Esophagus mucosa (tissue), 1 donor: ENCODE data around the gene SYTL1. TPM values are rescaled to one million over a fixed set of nuclear protein-coding genes. Genes with fewer than 3 reads are reported as not detected.

Source experiments
- ATAC-seq: fragments of 200-7000 bp; cut with Tn5 transposase; one replicate; pipeline ENCODE4 v1.9.1; 2020
- total RNA-seq: library from RNA; stranded (reverse); gene quantifications from one replicate; pipeline ENCODE4 v1.2.4, GENCODE V29; 2023
- donor health status: DM: yes; HTN: yes; CAD: no.

The SYTL1 gene
- total RNA-seq, 1 donor from 2014 or later: 113 TPM

DNA sequence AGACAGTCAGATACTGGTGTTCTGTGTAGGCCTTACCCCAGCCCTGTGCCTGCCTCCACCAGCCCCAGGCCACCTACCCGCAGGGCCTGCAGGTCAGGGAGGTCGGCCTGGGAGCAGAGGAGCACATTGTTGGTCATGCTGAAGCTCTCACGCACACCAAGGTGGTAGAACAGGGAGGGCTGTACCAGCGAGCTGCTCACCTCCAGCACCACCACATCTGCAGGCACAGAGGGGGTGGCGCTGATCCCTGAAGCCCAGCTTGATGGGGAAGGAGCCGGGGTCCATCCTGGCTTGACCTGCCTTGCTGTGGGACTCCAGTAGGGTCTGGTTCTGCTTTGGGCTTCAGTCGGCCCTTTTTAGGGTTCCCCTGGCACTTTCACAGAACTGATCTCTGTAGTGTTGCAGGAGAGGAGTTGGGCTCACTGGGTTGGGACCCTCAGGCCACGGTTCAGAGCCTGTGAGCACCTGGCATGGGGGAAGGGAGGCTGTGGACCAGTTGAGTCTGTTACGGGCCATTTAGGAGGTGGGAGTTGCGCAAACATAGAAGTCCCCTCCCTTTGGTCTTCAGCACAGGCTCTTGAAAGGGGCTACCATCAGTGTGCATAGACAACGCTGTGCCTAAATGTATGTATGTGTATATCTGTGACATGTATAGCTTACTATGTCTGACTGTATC lies 23.0 kb downstream of the SYTL1 start:
- peak; percentile 16 for ATAC-seq

DNA sequence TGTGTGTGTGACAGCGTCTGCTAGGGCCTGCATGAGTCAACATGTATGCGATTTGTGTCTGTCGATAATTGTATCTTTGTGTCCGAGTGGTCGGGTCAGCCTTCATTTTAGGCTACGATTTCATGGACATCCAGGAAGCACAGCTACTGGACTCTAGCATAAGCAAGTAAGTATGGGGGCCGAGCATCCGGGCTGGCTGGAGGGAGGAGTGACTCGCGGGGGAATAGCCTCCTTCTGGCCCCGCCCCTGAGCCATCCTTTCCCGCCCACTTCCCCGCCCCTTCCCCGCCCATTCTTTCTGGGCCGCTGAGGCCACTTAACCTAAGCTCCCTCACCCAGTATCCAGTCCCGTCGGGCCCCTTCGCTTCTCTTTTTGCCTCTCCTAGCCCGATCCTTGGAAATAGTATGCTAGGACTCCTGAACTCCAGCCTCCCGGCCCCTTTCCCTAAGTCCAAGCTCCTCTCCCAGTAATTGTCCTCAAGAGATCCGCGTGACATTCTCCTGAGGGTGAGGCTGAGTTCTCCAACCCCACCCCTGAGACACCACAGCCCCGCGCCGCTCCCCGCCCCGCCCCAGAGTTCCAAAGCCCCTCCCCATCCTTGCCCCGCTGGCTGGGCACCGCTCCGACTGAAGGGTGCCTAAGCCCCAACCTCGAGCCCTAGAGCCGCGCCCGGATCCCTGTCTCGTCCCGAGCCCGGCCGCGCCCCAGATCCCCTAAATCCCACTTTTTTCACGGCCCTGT lies 23.7 kb downstream of the SYTL1 start:
- peak; percentile 77 for ATAC-seq

DNA sequence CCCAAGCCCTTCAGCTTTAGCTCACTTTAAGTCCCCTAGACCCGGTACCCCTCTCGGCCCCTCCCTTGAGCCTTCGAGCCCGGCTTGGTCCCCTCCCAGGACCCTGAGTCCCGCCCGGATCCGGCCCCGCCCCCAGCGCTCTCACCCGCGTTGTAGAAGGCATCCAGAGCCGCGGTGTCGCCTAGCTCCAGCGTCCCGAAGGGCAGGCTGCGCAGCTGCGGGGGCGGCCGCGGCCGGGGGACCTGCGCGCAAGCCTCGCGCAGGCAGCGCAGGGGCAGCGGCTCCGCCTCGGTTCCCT lies 24.2 kb downstream of the SYTL1 start:
- peak; percentile 59 for ATAC-seq

DNA sequence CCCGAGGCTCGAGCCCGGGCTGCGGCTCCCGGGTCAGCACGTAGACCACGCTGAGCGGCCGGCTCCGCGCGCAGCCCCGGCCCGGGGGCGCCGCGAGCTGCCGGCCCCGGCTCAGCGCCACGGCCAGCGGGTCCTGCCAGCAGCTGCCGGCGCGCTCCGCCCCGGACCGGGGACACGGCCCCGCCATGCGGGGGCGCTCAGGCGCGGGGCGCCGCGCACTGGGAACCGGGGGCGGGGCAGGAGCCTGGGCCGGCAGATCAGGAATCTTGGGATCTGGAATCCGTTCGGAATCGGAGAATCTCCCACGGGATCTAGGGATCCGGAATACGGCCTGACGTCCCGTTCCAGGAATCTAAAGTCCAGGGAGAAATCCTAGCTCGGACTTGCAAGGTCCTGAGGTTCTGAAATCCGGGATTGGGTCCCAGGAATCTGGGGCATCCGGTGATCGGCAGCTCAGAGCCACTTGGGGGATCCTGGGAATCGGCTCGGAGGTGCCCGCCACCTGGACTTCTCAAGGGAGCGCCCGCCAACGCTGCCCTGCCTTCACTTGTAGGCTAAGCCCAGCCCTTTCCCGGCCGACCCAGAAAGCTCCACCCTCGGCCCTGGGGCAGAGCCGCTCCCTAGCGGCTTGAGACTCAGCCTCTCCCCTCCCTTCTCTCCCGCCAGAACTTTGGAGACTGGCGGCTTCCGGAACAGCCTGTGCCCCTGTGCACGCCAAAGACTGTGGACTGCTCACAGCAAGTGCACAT lies 24.8 kb downstream of the SYTL1 start, which contains the start of gene MAP3K6:
MAP3K6 (minus strand) TSS at position 551 of the 749 bp plus-strand sequence; CDS start at position 187, 364 bp downstream.
- ATAC-seq: peak; percentile 74

DNA sequence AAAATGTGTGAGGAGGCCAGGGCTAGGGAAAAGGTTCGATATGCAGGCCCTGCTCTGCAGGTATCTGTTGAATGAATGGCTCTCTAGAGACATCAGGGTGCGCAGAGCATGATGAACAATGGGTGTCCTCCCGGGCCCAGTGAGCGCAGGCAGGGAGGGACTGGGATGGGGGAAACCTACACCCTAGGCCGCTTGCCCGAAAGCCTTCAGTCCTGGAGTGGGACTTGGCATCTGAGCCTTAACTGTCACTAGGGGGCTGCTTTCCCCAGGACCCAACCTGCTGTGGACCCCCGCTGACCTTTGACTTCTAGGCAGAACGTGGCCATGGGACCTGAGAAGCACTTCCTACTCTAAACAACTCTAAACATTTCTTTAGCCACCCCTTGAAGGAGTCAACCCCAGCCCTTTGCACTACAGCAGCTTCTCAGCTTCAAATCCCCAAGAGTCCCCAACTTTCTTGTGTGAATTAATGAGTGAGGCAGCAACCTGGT lies 25.4 kb downstream of the SYTL1 start:
- ATAC-seq: peak; percentile 0

DNA sequence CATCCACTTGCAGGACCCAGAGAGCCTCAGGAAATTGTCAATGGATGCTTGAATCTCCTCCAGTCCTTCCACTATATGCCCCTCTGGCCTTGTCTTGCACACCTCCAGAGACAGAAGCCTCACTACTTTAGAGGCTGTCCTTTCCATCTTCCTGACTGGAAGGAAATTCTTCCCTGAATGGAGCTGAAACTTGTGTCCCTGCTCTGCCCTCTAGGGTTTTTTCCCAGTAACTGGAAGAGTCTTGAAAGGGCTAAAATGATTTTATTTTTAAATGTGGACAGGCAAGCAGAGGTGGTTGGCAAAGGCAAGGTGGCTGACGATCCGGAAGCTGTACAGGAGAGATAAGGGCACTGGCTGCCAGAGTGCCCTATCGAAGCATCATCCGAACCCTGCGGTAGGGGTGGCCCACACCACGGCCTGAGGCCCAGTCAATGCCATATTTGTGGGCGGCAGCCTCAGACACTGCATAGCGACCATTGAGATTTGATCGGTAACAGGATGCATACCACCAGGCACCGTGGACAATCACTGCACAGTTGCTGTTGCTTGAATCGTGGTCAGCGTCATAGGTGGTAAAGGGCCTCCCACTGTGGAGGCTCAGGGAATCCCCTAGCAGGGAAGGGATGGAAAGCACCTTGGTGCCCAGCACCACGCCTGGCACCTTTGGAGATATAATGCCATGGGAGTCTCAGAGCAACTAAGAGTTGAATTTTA lies 27.2 kb downstream of the SYTL1 start:
- no peak for ATAC-seq

DNA sequence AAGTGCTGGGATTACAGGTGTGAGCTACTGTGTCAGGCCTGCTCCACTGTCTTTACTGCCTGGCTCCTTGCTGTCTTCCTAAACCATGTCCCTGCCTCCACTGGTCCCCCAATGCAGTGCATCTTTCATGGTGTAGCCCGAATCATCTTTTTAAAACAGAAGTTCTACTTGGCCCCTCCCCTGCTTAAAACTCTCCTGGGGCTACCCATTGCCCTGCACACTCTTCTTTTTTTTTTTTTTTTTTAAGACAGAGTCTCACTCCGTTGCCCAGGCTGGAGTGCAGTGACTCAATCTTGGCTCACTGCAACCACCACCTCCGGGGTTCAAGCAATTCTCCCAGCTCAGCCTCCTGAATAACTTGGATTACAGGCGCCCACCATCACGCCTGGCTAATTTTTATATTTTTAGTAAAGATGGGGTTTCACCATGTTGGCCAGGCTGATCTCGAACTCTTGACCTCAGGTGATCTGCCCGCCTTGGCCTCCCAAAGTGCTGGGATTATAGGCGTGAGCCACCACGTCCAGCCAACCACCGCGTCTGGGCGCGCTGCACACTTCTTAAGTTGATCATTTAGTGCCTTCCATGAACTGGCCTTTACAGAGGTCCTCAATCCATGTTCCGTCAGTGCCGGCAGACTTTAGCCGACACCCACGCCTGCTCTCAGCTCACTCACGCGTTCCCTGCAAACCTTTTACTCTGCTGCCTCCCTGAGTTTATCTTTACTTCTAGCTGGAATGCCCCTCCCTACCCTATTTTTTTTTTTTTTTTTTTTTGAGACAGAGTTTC lies 30.4 kb downstream of the SYTL1 start:
- ATAC-seq: no peak

DNA sequence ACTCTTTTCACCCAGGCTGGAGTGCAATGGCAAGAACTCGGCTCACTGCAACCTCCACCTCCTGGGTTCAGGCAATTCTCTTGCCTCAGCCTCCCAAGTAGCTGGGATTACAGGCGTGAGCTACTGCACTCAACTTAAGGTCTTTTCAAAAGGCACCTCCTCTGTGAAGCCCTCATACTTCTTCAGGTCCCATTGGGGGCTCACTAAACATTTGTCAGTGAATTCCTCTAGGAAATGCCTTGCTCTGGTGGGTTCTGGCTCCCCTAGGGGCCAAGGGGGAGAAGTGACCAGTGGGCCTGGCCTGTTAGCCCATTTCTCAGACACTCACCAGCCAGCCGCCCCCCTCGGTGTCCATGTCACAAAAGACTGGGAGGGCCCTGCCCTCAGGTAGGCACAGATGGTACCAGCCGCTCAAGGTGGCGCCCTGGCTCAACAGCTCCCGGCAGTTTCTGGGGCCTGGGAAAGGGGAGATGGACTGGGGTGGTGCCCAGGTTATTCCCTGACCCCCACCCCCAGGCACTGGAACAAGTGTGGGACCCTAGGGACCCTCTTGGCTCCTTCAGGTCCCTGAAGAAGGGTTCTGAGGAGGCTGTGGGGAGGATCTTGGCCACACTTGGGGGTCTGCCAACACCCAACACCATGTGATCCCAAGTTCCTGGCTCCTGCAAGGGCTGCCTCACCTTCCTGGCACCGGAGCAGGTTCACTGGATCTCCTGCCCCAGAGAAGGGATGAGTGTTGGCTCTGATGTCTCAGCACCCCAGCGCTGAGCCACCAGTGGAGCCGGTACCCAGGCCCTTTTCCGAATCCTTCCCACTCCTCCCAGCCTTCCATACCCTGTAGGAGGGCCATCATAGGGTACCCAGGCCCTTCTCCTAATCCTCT lies 31.2 kb downstream of the SYTL1 start:
- ATAC-seq: peak; percentile 30

DNA sequence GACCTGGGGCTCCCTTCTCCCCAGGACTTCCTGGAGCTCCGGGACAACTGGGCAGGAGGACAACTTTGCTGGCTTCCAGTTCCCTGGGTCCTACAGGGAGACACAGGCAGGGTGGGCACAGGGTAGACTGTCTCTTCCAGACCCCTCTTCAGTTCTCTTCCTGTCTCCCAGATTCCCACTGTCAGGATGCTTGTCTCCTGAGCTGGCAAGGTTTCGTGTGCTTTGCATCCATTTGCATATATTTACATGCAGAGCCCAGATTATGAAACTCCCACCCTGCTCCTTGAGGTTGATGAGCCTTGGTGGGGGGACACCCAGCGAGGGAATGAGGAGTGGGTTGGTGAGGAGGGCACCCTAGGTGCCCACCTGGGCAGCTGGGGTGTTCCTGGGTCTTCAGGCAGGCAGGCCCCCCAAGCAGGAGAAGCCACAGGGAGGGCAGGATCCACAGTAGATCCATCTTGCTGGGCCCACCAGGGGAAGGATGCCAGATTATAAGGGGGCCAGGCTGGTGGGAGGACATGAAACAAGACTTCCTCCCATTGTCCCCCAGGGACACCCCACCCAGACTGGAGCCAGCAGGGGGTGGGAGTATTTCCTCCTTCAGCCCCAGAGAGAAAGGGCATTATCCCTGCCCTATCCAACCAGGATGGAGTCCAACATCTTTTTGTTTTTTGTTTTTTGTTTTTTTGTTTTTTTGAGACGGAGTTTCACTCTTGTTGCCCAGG lies 32.7 kb downstream of the SYTL1 start, which contains the start of gene FCN3:
FCN3 (minus strand) TSS at position 463 of the 725 bp plus-strand sequence; CDS start at position 457, 6 bp downstream.
- no peak for ATAC-seq

DNA sequence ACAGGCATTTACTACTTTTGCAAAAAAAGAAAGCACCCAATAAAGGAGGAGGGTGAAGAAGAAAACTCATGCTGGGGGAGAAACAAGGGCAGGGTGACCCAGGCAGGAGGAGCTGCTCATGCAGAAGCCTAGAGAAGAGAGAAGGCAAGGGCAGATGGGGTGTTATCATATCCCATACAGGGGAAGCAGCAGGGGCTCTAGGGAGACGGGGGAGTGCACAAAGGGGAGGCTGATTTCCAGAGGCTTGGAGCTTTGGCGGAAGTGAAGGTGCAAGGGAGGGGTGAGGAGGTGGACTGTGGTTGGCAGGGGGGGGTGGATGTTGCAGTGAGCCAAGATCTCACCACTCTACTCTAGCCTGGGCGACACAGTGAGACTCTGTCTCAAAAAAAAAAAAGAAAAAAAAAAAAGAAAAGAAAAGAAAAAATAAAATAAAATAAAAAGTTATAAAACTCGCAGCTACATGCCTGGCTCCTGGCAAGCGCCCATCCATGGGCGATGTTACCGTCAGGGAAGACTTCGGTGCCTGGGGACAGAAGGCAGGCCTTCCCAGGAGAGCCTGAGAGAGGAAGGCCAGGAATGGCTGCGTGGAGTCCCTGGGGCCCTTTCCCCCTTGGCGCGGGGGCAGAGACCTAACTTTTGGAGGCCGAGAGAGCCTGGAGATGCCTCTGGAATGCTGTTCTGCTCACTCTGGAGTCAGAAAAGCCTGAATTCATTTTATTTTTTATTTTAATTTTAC lies 36.1 kb downstream of the SYTL1 start:
- no peak for ATAC-seq

DNA sequence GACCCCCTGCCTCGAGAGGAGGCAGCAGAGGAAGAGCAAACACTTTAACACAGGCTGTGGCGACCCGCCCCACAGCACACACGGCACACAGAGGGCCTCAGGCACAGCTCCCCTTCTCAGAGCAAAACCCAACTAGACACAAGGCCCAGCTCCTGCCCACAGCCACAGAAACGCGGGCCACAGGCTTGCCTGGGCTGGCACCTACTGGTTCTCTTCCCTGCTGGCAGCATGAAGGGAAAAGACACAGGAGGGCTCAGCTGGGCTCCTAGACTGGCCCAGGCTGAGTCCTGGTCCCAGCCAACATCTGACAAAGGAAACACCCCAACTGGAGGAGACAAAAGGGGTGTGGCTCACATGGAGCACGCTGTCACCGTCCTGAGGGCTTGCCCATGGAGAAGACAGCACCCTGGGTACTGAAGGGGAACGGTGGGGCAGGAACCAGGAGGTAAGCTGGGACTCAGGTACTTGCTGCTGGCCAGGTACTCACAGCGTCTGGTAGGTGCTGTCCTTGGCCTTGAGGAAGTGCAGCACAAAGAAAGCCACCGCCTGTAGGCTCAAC lies 37.8 kb downstream of the SYTL1 start:
- ATAC-seq: peak; percentile 59

DNA sequence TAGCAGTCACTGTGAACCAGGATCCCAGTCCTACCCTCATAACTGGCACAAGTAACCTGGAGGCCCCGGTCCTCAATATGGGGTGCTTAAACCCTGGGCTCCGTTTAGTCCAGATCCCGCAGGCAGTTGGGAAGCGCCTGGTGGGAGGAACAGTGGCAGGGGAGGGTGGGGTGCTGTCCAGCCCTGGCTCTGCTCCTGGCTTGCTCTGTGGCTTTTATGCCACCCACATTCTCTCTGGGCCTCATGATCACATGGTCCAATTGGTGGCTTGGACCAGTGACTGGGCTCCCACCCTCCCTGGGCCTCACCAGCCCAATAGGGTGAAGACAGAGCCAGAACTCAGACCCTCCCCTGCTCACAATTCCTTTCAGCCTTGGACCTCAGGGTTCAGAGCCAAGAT lies 38.4 kb downstream of the SYTL1 start:
- ATAC-seq: peak; percentile 1

DNA sequence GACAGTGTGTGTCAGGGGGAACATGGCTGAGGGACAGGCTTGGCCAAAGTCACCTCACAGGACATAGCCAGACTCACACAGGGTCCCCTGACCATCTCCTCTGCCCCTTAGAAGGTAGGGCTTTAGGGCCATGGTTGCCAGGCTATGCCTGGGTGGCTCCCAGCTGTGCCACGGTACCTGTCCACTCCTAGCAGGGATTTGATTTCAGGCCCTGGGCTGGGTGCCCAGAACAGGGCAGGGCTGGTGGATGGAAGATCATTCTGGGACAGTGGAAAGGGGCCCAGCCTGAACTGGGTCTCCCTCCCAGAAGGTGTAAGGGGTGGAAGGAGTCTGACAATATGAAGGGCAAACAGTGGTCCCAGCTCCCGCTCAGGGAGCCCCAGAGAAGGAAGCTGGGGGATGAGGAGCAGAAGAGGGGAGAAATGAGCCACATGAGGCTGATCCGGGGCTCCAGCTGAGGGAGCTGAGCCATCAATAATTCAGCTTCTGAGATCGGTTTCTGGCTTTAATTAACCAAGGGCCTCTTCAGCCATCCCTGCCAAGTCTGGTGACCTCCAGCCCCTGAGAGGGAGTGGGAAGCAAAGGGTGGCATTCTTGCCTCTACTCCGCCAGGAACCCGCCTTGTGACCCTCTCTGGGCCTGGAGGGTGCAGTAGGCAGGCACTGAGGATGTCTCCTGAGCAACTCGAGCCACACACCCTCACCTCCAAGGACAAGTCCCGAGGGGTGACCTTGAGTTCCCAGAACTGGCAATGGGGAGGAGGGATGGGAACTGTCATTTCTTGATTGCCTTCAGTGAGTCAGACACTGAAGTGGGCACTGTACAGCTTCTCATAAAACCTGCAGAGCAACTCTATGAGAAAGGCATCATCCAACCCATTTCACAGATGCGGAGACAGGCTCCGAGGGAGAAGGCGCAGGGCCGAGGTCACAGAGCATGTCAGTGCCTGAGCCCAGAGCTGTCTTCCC lies 39.2 kb downstream of the SYTL1 start:
- peak; percentile 70 for ATAC-seq

DNA sequence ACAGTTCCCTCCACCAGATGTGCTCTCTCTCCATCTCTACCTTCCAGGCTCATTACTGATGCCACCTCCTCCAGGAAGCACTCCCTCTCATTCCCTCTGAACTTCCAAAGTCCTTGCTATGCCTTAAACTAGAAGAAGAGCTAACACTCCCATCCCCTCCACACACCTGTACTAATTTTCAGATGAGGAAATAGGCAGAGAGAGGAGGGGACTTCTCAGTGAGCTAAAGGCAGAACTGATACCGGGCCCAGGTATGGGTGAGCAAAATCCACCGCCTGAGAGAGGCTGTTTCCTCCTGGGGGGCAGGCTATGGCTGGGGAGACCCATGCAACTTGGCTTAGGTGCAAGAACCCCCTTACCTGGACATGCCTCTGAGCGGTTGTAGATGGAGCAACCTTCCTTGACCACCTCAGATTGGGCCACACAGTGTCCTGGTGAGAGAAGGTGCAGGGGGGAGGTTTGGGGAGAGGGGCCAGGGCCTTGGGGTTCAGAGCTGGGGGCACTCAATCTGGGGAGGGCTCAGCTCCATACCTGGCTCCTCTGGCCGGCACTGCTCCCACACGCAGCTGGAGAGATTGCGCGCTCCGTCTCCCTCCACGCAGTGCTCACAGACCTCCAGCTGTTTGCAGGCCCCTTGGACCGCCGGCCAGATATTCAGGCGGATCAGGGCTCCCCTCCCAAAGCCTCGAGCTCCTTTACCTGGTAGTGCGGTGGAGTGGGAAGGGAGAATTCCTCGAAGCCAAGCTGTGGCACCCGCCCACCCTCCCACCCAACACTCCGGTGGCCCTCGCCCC lies 40.3 kb downstream of the SYTL1 start:
- ATAC-seq: no peak

DNA sequence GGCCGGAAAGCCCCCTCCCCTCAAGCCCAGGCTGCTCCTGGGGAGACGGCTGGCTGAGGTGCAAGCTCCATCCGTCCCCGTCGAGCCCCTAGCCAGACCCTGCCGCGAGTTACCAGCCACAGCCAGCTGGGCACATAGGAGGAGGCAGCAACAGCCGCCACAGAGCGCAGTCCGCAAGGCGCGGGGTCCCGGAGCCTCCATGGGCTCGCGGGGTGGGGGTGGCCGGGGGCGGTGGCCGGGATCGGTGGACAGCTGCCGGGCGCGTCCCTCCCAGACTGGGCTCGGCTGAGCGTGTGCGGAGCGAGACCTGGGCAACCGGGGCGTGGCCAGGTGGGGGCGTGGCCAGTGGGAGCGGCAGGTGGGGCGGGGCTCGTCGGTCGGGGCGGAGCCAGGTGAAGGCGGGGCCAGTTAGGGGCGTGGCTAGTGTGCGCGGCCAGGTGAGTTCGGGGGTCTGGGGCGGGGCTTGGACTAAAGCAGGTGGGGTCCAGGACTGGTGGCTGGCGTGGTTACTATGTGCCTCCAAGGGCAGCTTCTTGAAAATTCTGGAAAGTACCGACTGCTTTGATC lies 41.3 kb downstream of the SYTL1 start, which contains the start of gene CD164L2:
CD164L2 (minus strand) TSS at position 295 of the 567 bp plus-strand sequence; CDS start at position 201, 94 bp downstream.
- peak; percentile 72 for ATAC-seq

DNA sequence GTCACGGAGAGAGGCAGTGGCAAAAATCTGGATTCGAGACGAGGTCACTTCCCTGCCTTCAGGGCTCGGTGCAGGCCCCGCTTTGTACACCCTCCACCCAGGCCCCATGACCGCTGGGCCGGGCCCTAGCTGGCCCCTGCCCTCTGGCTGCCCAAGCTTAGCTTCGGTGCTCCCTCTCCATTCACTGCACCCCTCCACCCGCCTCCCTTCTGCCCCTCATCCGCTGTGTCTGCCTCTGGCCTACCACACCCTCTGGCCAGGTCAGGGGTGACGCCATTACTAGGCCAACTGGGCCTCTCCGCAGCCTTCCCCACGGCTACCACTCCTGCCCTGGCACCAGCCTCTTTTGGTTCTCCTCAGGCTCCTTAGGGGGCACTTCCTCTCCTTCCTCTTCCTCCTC lies 41.8 kb downstream of the SYTL1 start:
- no peak for ATAC-seq
